Measurements from ENCODE around the gene PDS5A. TPM values are rescaled to one million over a fixed set of nuclear protein-coding genes. Genes with fewer than 3 reads are reported as not detected.
"Not testable (repeated sequence)": the region's sequence is repeated elsewhere in the genome, so short reads cannot be mapped to it uniquely, and the experiment has no call there.

PDS5A gene
- total and polyA plus RNA-seq, 4 donors = 21.2 to 121 (median 42.3) TPM

DNA sequence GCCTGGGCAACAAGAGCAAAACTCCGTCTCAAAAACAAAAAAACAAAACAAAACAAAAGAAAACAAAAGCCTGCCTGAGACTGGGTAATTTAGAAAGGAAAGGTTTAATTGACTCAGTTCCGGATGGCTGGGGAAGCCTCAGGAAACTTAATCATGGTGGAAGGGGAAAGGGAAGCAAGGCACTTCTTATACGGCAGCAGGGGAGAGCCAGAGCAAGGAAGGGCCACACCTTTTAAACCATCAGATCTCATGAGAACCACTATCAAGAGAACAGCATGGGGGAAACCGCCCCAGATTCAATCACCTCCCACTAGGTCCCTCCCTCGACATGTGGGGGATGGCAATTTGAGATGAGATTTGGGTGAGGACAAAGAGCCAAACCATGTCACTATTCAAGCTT is 157.5 kb downstream of the PDS5A start:
- Histone ChIP-seq H3K27ac (ENCODE audit: low read depth in 1 of 2, low read length in 1 of 2) (no peak overlapping the region), H3K4me1 (ENCODE audit: control insufficient read depth in 5 of 5, insufficient read depth in 5 of 5, low read length in 5 of 5) (no peaks in the 10 kb centered on the region), H3K9me3 (ENCODE audit: control insufficient read depth in 4 of 4, insufficient read depth in 3 of 4, low read length in 3 of 4) (no peaks in the 10 kb centered on the region), H3K9ac (ENCODE audit: insufficient read depth in 1 of 2, low read length in 2 of 2) (no peak overlapping the region), H3K4me3 (no peak overlapping the region), H3K36me3 (ENCODE audit: control insufficient read depth in 4 of 4, insufficient read depth in 4 of 4, low read length in 4 of 4) (peaks cover 3 to 13% (median 3%) of the 10 kb centered on the region in 4 donors), H3K27me3 (ENCODE audit: control insufficient read depth in 3 of 3, insufficient read depth in 3 of 3, low read length in 2 of 3) (no peaks in the 10 kb centered on the region)
- 69 to 78% methylated on average over 5 of the region's 5 CpGs for WGBS, 2 donors
- no peak for ATAC-seq (ENCODE audit: insufficient read depth, low FRiP score)
- TF ChIP-seq, protein P1, sequence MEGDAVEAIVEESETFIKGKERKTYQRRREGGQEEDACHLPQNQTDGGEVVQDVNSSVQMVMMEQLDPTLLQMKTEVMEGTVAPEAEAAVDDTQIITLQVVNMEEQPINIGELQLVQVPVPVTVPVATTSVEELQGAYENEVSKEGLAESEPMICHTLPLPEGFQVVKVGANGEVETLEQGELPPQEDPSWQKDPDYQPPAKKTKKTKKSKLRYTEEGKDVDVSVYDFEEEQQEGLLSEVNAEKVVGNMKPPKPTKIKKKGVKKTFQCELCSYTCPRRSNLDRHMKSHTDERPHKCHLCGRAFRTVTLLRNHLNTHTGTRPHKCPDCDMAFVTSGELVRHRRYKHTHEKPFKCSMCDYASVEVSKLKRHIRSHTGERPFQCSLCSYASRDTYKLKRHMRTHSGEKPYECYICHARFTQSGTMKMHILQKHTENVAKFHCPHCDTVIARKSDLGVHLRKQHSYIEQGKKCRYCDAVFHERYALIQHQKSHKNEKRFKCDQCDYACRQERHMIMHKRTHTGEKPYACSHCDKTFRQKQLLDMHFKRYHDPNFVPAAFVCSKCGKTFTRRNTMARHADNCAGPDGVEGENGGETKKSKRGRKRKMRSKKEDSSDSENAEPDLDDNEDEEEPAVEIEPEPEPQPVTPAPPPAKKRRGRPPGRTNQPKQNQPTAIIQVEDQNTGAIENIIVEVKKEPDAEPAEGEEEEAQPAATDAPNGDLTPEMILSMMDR (IDR thresholded peaks at IDR 0.05; ENCODE audit: control extremely low read depth, extremely low read depth) = no peak
- DNase-seq = no peak

DNA sequence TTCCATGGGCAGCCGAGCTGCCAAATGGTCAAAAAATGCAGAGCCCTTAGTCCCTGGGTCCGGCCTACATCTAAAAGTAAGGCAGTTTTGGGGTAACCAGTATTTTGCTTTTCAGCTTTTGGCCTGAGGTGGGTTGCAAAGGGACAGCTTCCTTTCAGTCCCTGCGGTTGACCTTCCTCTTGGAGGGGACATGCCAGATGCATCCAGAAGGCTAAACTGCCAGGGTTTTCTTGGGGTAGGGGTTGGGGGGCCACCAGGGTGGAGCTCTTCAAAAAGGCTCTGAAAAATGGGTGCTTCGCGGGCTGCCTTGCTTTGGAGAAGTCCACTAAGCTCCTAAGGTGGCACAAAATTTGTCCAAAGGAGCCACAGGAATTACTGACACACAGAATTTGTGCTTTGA is 159.1 kb downstream of the PDS5A start:
- WGBS, 2 donors = 86 to 95% methylated on average over 5 of the region's 5 CpGs

DNA sequence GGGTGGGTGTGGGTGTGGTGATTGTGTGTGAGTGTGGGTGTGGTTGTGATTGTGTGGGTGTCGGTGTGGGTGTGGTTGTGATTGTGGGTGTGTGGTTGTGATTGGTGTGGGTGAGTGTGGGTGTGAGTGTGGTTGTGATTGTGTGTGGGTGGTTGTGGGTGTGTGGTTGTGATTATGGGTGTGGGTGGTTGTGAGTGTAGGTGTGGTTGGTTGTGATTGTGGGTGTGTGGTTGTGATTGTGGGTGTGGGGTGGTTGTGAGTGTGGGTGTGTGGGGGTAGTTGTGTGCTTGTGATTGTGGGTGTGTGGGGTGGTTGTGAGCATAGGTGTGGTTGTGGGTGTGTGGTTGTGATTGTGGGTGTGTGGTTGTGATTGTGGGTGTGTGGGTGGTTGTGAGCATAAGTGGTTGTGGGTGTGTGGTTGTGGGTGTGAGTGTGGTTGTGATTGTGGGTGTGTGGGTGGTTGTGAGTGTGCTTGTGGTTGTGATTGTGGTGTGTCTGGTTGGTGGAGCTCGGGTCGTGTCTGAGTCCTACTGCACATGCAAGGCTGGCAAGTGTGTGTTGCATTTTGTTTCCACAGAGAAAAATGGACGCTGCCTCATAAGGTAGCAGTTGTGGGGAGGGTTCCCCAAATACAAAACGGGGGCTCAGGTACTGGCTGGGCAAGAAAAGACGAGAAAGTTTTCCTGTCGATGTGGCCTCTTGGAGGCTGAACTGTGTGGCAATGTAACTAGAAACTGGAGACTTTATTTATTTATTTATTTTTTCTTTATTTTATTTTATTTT is 163.1 kb downstream of the PDS5A start:
- no peak overlapping the region for H3K27ac ChIP-seq (ENCODE audit: low read depth in 1 of 2, low read length in 1 of 2)
- no peak overlapping the region for H3K4me3 ChIP-seq
- H3K36me3 ChIP-seq (ENCODE audit: control insufficient read depth in 4 of 4, insufficient read depth in 4 of 4, low read length in 4 of 4) = no peaks in the 10 kb centered on the region
- no peaks in the 10 kb centered on the region for H3K9me3 ChIP-seq (ENCODE audit: control insufficient read depth in 4 of 4, insufficient read depth in 3 of 4, low read length in 3 of 4)
- WGBS, 2 donors = 80 to 85% methylated on average over 7 of the region's 7 CpGs
- peak in 2 of 3 donors; percentile 12 to 14 for DNase-seq
- ATAC-seq (ENCODE audit: insufficient read depth, low FRiP score) = no peak
- H3K4me1 ChIP-seq (ENCODE audit: control insufficient read depth in 5 of 5, insufficient read depth in 5 of 5, low read length in 5 of 5) = no peaks in the 10 kb centered on the region
- H3K9ac ChIP-seq (ENCODE audit: insufficient read depth in 1 of 2, low read length in 2 of 2) = no peak overlapping the region
- TF ChIP-seq, protein P1 (IDR thresholded peaks at IDR 0.05; ENCODE audit: control extremely low read depth, extremely low read depth) = no peak
- H3K27me3 ChIP-seq (ENCODE audit: control insufficient read depth in 3 of 3, insufficient read depth in 3 of 3, low read length in 2 of 3) = no peaks in the 10 kb centered on the region

More for the DNA sequence above, 159.1 kb downstream of the PDS5A start:
- Histone ChIP-seq H3K27ac (ENCODE audit: low read depth in 1 of 2, low read length in 1 of 2) (no peak overlapping the region), H3K9me3 (ENCODE audit: control insufficient read depth in 4 of 4, insufficient read depth in 3 of 4, low read length in 3 of 4) (no peaks in the 10 kb centered on the region), H3K4me3 (no peak overlapping the region), H3K4me1 (ENCODE audit: control insufficient read depth in 5 of 5, insufficient read depth in 5 of 5, low read length in 5 of 5) (no peaks in the 10 kb centered on the region), H3K36me3 (ENCODE audit: control insufficient read depth in 4 of 4, insufficient read depth in 4 of 4, low read length in 4 of 4) (peaks cover 0 to 7% (median 3%) of the 10 kb centered on the region in 4 donors), H3K9ac (ENCODE audit: insufficient read depth in 1 of 2, low read length in 2 of 2) (no peak overlapping the region), H3K27me3 (ENCODE audit: control insufficient read depth in 3 of 3, insufficient read depth in 3 of 3, low read length in 2 of 3) (no peaks in the 10 kb centered on the region)
- DNase-seq (no peak), ATAC-seq (ENCODE audit: insufficient read depth, low FRiP score) (no peak)
- TF ChIP-seq, protein P1 (IDR thresholded peaks at IDR 0.05; ENCODE audit: control extremely low read depth, extremely low read depth) = no peak

DNA sequence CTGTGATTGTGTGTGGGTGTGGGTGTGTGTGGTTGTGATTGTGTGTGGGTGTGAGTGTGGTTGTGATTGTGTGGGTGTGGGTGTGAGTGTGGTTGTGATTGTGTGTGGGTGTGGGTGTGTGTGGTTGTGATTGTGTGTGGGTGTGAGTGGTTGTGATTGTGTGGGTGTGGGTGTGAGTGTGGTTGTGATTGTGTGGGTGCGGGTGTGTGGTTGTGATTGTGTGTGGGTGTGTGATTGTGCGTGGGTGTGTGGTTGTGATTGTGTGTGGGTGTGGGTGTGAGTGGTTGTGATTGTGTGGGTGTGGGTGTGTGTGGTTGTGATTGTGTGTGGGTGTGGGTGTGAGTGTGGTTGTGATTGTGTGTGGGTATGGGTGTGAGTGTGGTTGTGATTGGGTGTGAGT is 163.9 kb downstream of the PDS5A start:
- ATAC-seq (ENCODE audit: insufficient read depth, low FRiP score); H3K4me3 ChIP-seq; DNase-seq; H3K27ac ChIP-seq (ENCODE audit: low read depth in 1 of 2, low read length in 1 of 2); H3K9me3 ChIP-seq (ENCODE audit: control insufficient read depth in 4 of 4, insufficient read depth in 3 of 4, low read length in 3 of 4); H3K9ac ChIP-seq (ENCODE audit: insufficient read depth in 1 of 2, low read length in 2 of 2); H3K36me3 ChIP-seq (ENCODE audit: control insufficient read depth in 4 of 4, insufficient read depth in 4 of 4, low read length in 4 of 4); H3K4me1 ChIP-seq (ENCODE audit: control insufficient read depth in 5 of 5, insufficient read depth in 5 of 5, low read length in 5 of 5); H3K27me3 ChIP-seq (ENCODE audit: control insufficient read depth in 3 of 3, insufficient read depth in 3 of 3, low read length in 2 of 3): not testable (repeated sequence)
- 14 to 53% methylated on average over 2 of the region's 2 CpGs for WGBS, 2 donors

DNA sequence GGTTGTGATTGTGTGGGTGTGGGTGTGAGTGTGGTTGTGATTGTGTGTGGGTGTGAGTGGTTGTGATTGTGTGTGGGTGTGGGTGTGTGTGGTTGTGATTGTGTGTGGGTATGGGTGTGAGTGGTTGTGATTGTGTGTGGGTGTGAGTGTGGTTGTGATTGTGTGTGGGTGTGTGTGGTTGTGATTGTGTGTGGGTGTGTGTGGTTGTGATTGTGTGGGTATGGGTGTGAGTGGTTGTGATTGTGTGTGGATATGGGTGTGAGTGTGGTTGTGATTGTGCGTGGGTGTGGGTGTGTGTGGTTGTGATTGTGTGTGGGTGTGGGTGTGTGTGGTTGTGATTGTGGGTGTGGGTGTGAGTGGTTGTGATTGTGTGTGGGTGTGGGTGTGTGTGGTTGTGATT is 164.7 kb downstream of the PDS5A start:
- H3K4me1 ChIP-seq (ENCODE audit: control insufficient read depth in 5 of 5, insufficient read depth in 5 of 5, low read length in 5 of 5); H3K9ac ChIP-seq (ENCODE audit: insufficient read depth in 1 of 2, low read length in 2 of 2); H3K27me3 ChIP-seq (ENCODE audit: control insufficient read depth in 3 of 3, insufficient read depth in 3 of 3, low read length in 2 of 3); H3K36me3 ChIP-seq (ENCODE audit: control insufficient read depth in 4 of 4, insufficient read depth in 4 of 4, low read length in 4 of 4); H3K4me3 ChIP-seq; H3K9me3 ChIP-seq (ENCODE audit: control insufficient read depth in 4 of 4, insufficient read depth in 3 of 4, low read length in 3 of 4); ATAC-seq (ENCODE audit: insufficient read depth, low FRiP score); H3K27ac ChIP-seq (ENCODE audit: low read depth in 1 of 2, low read length in 1 of 2); DNase-seq: not testable (repeated sequence)
- 0% methylated on average over 1 of the region's 1 CpG; no CpG with 5 or more reads in 1 of the 2 donors for WGBS, 2 donors
